NCI-H1417 treated with DMSO at 0.1 percent for 48 hours (cell line): ENCODE measurements around the gene PTPN14.

Experiments
- DNase-seq: peaks from one replicate; lab custom pipeline; 2025; lab: John Stamatoyannopoulos, UW

PTPN14 gene

GRCh38 chr1:214310777-214311690, 240.4 kb downstream of the PTPN14 start:
- no peak for DNase-seq

GRCh38 chr1:214310010-214310409, 241.4 kb downstream of the PTPN14 start:
- no peak for DNase-seq

DNA sequence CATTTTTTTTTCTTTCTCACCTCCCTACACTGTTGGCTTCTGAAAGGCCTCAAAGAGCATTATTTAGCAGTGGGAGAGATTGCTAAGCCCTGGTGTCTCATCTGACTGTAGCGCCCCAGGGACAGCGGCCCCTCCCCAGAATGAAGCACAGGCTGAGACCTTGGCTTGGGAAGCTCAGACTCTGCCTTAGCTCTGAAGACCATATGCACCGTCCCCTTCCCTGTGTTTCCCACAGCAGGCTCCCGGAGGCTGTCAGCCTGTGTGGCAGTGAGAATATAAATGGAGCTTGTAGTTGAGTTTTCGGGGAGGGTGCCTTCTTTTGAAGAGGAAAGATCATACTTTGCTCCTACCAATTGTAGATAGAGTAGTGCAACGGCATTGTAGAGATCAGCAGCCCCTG, 245.1 kb downstream of the PTPN14 start:
- DNase-seq = no peak

GRCh38 chr1:214305164-214305751, 246.1 kb downstream of the PTPN14 start:
- no peak for DNase-seq

DNA sequence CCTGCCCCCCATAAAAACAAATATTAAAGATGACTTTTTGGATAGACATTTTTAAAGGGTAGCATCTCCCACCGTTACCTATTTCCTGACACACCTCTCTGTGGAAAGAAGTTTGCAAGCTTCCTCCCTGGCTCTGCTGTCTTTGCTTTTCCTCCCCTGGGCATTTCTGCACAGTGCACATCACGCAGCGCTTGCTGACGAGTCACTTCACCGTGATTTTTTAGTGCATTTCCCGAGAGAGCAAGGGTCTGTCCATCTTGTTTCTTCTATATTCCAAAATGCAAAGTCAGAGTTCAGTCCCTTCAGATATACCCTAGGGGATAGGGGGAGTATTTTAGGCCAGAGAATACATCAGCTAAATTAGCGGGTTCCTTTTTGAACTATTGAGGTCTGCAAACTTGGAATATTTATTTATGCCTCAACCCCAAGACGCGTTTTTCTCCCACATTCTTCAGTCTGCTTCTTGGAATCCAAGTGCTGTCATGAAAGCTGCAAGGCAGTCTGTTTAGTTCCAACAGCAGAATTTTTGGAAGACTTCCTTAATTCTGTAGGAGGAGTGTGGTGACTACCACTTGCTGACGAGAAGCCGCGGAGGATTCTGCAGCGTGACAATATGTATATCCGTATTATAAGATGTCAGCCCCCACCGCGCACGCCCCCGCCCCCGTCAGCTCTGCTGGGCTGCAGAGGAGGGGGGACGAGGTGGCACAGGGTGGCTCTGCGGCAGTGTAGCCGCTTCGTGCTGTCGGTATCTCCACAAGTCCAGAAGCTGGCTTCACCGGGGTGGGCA, 248.1 kb downstream of the PTPN14 start:
- no peak for DNase-seq

DNA sequence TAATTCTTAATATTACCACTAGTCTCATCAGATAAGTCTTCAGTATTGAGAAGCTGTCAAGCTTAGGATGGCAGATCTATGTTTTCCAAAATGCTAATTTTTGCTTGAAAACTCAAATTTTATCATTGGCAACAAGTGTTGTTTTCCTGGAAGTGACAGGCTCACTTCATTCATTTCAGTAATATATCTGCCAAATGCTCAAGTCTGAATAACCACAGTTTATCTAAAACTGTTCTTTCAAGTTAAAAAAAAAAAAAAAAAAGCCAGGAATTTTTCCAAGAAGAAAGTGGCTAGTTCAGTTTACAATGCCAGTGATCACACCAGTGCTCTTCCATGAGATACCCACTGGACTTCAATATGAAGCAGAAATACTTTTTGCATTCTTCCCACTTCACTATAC, 249.9 kb downstream of the PTPN14 start:
- no peak for DNase-seq

GRCh38 chr1:214300149-214300780, 251.1 kb downstream of the PTPN14 start:
- DNase-seq = no peak
